Activated T-helper 2 cell treated with anti-CD3 and anti-CD28 coated beads, Interferon-gamma antibody, Interleukin-2, Interleukin-4, amounts not matched to agents 10 μg/mL and 5 μg/mL and 100 μg/mL, durations not matched to agents 14 hours and 24 hours and 36 hours (primary cell): ENCODE data around the gene IGSF9B. TPM values are rescaled to one million over a fixed set of nuclear protein-coding genes. Genes with fewer than 3 reads are reported as not detected.
A peak's percentile ranks its signal among the peaks of the same experiment; 100 is the strongest.

Experiments
- DNase-seq: peaks from one replicate; pipeline ENCODE4 v3.0.0; 2021; ENCODE audit warnings: low spot score
- H3K27ac Mint-ChIP-seq: one replicate; pipeline ENCODE4 v1.8.0; 2021; ENCODE audit warnings: mixed read lengths
- H3K27me3 Mint-ChIP-seq: one replicate; pipeline ENCODE4 v1.8.0; 2021; ENCODE audit warnings: low read depth, mixed read lengths
- H3K36me3 Mint-ChIP-seq: one replicate; pipeline ENCODE4 v1.8.0; 2021; ENCODE audit warnings: low read depth, mixed read lengths
- H3K4me1 Mint-ChIP-seq: one replicate; pipeline ENCODE4 v1.8.0; 2021; ENCODE audit warnings: low read depth, mixed read lengths
- H3K4me3 Mint-ChIP-seq: one replicate; pipeline ENCODE4 v1.8.0; 2021; ENCODE audit warnings: low read depth, mild to moderate bottlenecking, moderate library complexity, mixed read lengths
- H3K9me3 Mint-ChIP-seq: one replicate; pipeline ENCODE4 v1.8.0; 2021; ENCODE audit warnings: mixed read lengths
- intact Hi-C: fragments of 100-400 bp; cut with micrococcal nuclease; formaldehyde crosslinking; loops from one replicate; pipeline ENCODE4 v1.15.1; 2023
- total RNA-seq: library from RNA; stranded (reverse); gene quantifications from 2 replicates; pipeline ENCODE4 v1.2.3, GENCODE V29; 2022

The IGSF9B gene
- total RNA-seq, 1 donor from 2014 or later, result 101 TPM

GRCh38 chr11:133980665-133981064 is 23.9 kb upstream of the IGSF9B start:
- Mint-ChIP-seq H3K4me3 (no peak overlapping the region), H3K9me3 (no peaks in the 10 kb centered on the region), H3K36me3 (no peaks in the 10 kb centered on the region), H3K27ac (no peak overlapping the region), H3K27me3 (peaks cover 15% of the 10 kb centered on the region), H3K4me1 (peaks cover 10% of the 10 kb centered on the region)
- no peak for DNase-seq
- intact Hi-C loops, result no loop called here

GRCh38 chr11:133978794-133979193 is 22.0 kb upstream of the IGSF9B start:
- Mint-ChIP-seq H3K27ac (no peak overlapping the region), H3K4me1 (peaks cover 10% of the 10 kb centered on the region), H3K36me3 (no peaks in the 10 kb centered on the region), H3K27me3 (peaks cover 18% of the 10 kb centered on the region), H3K9me3 (no peaks in the 10 kb centered on the region), H3K4me3 (no peak overlapping the region)
- intact Hi-C loops, result no loop called here
- no peak for DNase-seq

GRCh38 chr11:133977067-133977677 is 20.4 kb upstream of the IGSF9B start:
- intact Hi-C loops, result loop anchor here (2.0 kb wide), 1 partner anchor 16 kb away; no protein-coding TSS in a partner anchor
- H3K9me3 Mint-ChIP-seq, result no peaks in the 10 kb centered on the region

GRCh38 chr11:133975488-133975849 is 18.7 kb upstream of the IGSF9B start:
- peaks cover 17% of the 10 kb centered on the region for H3K27me3 Mint-ChIP-seq
- intact Hi-C loops, result no loop called here
- no peak overlapping the region for H3K4me3 Mint-ChIP-seq
- no peaks in the 10 kb centered on the region for H3K9me3 Mint-ChIP-seq
- no peak overlapping the region for H3K27ac Mint-ChIP-seq
- no peak for DNase-seq
- H3K4me1 Mint-ChIP-seq, result peaks cover 10% of the 10 kb centered on the region
- H3K36me3 Mint-ChIP-seq, result no peaks in the 10 kb centered on the region

More at GRCh38 chr11:133977067-133977677, 20.4 kb upstream of the IGSF9B start:
- Mint-ChIP-seq H3K27me3 (peaks cover 18% of the 10 kb centered on the region), H3K27ac (no peak overlapping the region), H3K36me3 (no peaks in the 10 kb centered on the region), H3K4me1 (peaks cover 10% of the 10 kb centered on the region), H3K4me3 (no peak overlapping the region)
- no peak for DNase-seq

- Mint-ChIP-seq H3K36me3 (no peaks in the 10 kb centered on the region), H3K9me3 (no peaks in the 10 kb centered on the region), H3K4me1 (peaks cover 10% of the 10 kb centered on the region), H3K27ac (no peak overlapping the region), H3K27me3 (peaks cover 22% of the 10 kb centered on the region), H3K4me3 (no peak overlapping the region)
- DNase-seq, result no peak
- intact Hi-C loops, result no loop called here
Observed at GRCh38 chr11:133974836-133975487, 18.2 kb upstream of the IGSF9B start.

GRCh38 chr11:133971881-133972280 is 15.1 kb upstream of the IGSF9B start:
- Mint-ChIP-seq H3K27ac (no peak overlapping the region), H3K36me3 (no peaks in the 10 kb centered on the region), H3K4me1 (peaks cover 13% of the 10 kb centered on the region), H3K9me3 (no peaks in the 10 kb centered on the region), H3K4me3 (no peak overlapping the region), H3K27me3 (peaks cover 24% of the 10 kb centered on the region)
- intact Hi-C loops, result no loop called here
- no peak for DNase-seq

- no peak for DNase-seq
- no peak overlapping the region for H3K27ac Mint-ChIP-seq
- no peaks in the 10 kb centered on the region for H3K9me3 Mint-ChIP-seq
- H3K27me3 Mint-ChIP-seq, result peaks cover 33% of the 10 kb centered on the region
- no peaks in the 10 kb centered on the region for H3K36me3 Mint-ChIP-seq
- peaks cover 9% of the 10 kb centered on the region for H3K4me1 Mint-ChIP-seq
- H3K4me3 Mint-ChIP-seq, result no peak overlapping the region
- intact Hi-C loops, result no loop called here
Observed at GRCh38 chr11:133969112-133969511, 12.3 kb upstream of the IGSF9B start.

GRCh38 chr11:133968300-133968699 is 11.5 kb upstream of the IGSF9B start:
- H3K9me3 Mint-ChIP-seq, result no peaks in the 10 kb centered on the region
- H3K36me3 Mint-ChIP-seq, result no peaks in the 10 kb centered on the region
- peaks cover 33% of the 10 kb centered on the region for H3K27me3 Mint-ChIP-seq
- DNase-seq, result no peak
- H3K4me1 Mint-ChIP-seq, result peaks cover 9% of the 10 kb centered on the region
- H3K27ac Mint-ChIP-seq, result no peak overlapping the region
- H3K4me3 Mint-ChIP-seq, result no peak overlapping the region
- intact Hi-C loops, result no loop called here

GRCh38 chr11:133967599-133968238 is 11.0 kb upstream of the IGSF9B start:
- no peaks in the 10 kb centered on the region for H3K9me3 Mint-ChIP-seq
- peak overlapping the region; percentile 65 for H3K27ac Mint-ChIP-seq
- H3K4me1 Mint-ChIP-seq, result peaks cover 9% of the 10 kb centered on the region
- peak overlapping the region; percentile 81 for H3K4me3 Mint-ChIP-seq
- DNase-seq, result no peak
- H3K36me3 Mint-ChIP-seq, result no peaks in the 10 kb centered on the region
- intact Hi-C loops, result no loop called here
- H3K27me3 Mint-ChIP-seq, result peaks cover 32% of the 10 kb centered on the region

- peak; percentile 58 for DNase-seq
- peaks cover 11% of the 10 kb centered on the region for H3K4me1 Mint-ChIP-seq
- no peaks in the 10 kb centered on the region for H3K36me3 Mint-ChIP-seq
- H3K27ac Mint-ChIP-seq, result peak overlapping the region; percentile 65
- intact Hi-C loops, result no loop called here
- H3K27me3 Mint-ChIP-seq, result peaks cover 28% of the 10 kb centered on the region
- H3K4me3 Mint-ChIP-seq, result peak overlapping the region; percentile 81
- no peaks in the 10 kb centered on the region for H3K9me3 Mint-ChIP-seq
Observed at GRCh38 chr11:133966921-133967598, 10.3 kb upstream of the IGSF9B start.

- intact Hi-C loops, result no loop called here
- Mint-ChIP-seq H3K27me3 (peaks cover 30% of the 10 kb centered on the region), H3K4me1 (peaks cover 17% of the 10 kb centered on the region)
Observed at GRCh38 chr11:133966172-133966651, 9.4 kb upstream of the IGSF9B start.

GRCh38 chr11:133965031-133965601 is 8.3 kb upstream of the IGSF9B start:
- Mint-ChIP-seq H3K4me3 (no peak overlapping the region), H3K4me1 (peaks cover 17% of the 10 kb centered on the region), H3K36me3 (no peaks in the 10 kb centered on the region), H3K27ac (no peak overlapping the region), H3K27me3 (peaks cover 25% of the 10 kb centered on the region), H3K9me3 (no peaks in the 10 kb centered on the region)
- DNase-seq, result no peak
- intact Hi-C loops, result no loop called here

More at GRCh38 chr11:133966172-133966651, 9.4 kb upstream of the IGSF9B start:
- DNase-seq, result no peak
- H3K4me3 Mint-ChIP-seq, result no peak overlapping the region
- H3K9me3 Mint-ChIP-seq, result no peaks in the 10 kb centered on the region
- no peaks in the 10 kb centered on the region for H3K36me3 Mint-ChIP-seq
- H3K27ac Mint-ChIP-seq, result no peak overlapping the region
